ENCODE results near the gene DNAJA3.

Gene DNAJA3

GRCh38 chr16:4472880-4473279 lies 47.2 kb downstream of the DNAJA3 start:
- CTCF ChIA-PET = interaction anchor here (0.7 kb wide), 1 partner anchor 19 kb away, joined by 3 read pairs; no protein-coding TSS in a partner anchor
- TF ChIP-seq TARDBP (IDR thresholded peaks at IDR 0.05) = no peak
- TF ChIP-seq SUZ12 (IDR thresholded peaks at IDR 0.05) = no peak
- TF ChIP-seq BHLHE40 (IDR thresholded peaks at IDR 0.05; ENCODE audit: borderline replicate concordance) = no peak
- TF ChIP-seq ZNF384 (IDR thresholded peaks at IDR 0.05) = no peak
- TF ChIP-seq L3MBTL2 (conservative IDR thresholded peaks at IDR 0.05) = no peak
- TF ChIP-seq ARNT (IDR thresholded peaks at IDR 0.05) = no peak
- TF ChIP-seq LEF1 (IDR thresholded peaks at IDR 0.05; ENCODE audit: borderline replicate concordance) = no peak
- no peak for TF ChIP-seq NFRKB (IDR thresholded peaks at IDR 0.05)
- no peak for TF ChIP-seq PKNOX1 (IDR thresholded peaks at IDR 0.05)
- DNase-seq (ENCODE audit: extremely low spot score) = no peak
- POLR2A ChIA-PET = no interaction called here

- TF ChIP-seq FOXA1 (IDR thresholded peaks at IDR 0.05) (no peak), PKNOX1 (IDR thresholded peaks at IDR 0.05) (peak; percentile 29; the same call in 1 of the 2 replicates), ELF4 (IDR thresholded peaks at IDR 0.05) (peak; percentile 74), HDGF (IDR thresholded peaks at IDR 0.05; ENCODE audit: borderline replicate concordance) (no peak), FOXK2 (IDR thresholded peaks at IDR 0.05) (no peak), LEF1 (IDR thresholded peaks at IDR 0.05; ENCODE audit: borderline replicate concordance) (no peak), FOXM1 (IDR thresholded peaks at IDR 0.05; ENCODE audit: borderline replicate concordance) (no peak), SP1 (IDR thresholded peaks at IDR 0.05) (no peak), L3MBTL2 (conservative IDR thresholded peaks at IDR 0.05) (peak; percentile 85)
- DNase-seq (ENCODE audit: extremely low spot score) = peak; percentile 63
- ChIA-PET CTCF (no interaction called here), POLR2A (no interaction called here)
Observed at GRCh38 chr16:4474192-4474961, 48.7 kb downstream of the DNAJA3 start, which contains the start of gene NMRAL1. TSS of gene NMRAL1 (minus strand) at chr16:4474625. CDS start at chr16:4474132, 493 bp downstream.

GRCh38 chr16:4475880-4476788 lies 50.5 kb downstream of the DNAJA3 start, which contains the start of gene HMOX2:
TSS of gene HMOX2 (plus strand) at chr16:4476398. CDS start at chr16:4505525, 29,127 bp downstream.
- peak; percentile 95 for DNase-seq (ENCODE audit: extremely low spot score)
- ChIA-PET CTCF (interaction anchor here (0.6 to 1.3 kb wide), 3 partner anchors 12 to 15 kb away, joined by 3 to 5 read pairs (median 3); no protein-coding TSS in a partner anchor), POLR2A (interaction anchor here (0.6 to 1.5 kb wide), 8 partner anchors 8 to 420 kb away, joined by 3 to 6 read pairs (median 3); no protein-coding TSS in a partner anchor)
- TF ChIP-seq ZNF384 (IDR thresholded peaks at IDR 0.05) = no peak
- TF ChIP-seq BHLHE40 (IDR thresholded peaks at IDR 0.05; ENCODE audit: borderline replicate concordance) = no peak
- no peak for TF ChIP-seq LEF1 (IDR thresholded peaks at IDR 0.05; ENCODE audit: borderline replicate concordance)
- peak; percentile 76 for TF ChIP-seq SP1 (IDR thresholded peaks at IDR 0.05)
- TF ChIP-seq HDGF (IDR thresholded peaks at IDR 0.05; ENCODE audit: borderline replicate concordance) = no peak
- peak; percentile 76; the same call in 1 of the 2 replicates for TF ChIP-seq PKNOX1 (IDR thresholded peaks at IDR 0.05)
- no peak for TF ChIP-seq FOXA1 (IDR thresholded peaks at IDR 0.05)
- peak; percentile 96 for TF ChIP-seq L3MBTL2 (conservative IDR thresholded peaks at IDR 0.05)
- no peak for TF ChIP-seq TARDBP (IDR thresholded peaks at IDR 0.05)
- TF ChIP-seq FOXK2 (IDR thresholded peaks at IDR 0.05) = no peak
- TF ChIP-seq ELF4 (IDR thresholded peaks at IDR 0.05) = no peak; the same call in 1 of the 2 replicates
- TF ChIP-seq ARNT (IDR thresholded peaks at IDR 0.05) = no peak

- TF ChIP-seq HDGF (IDR thresholded peaks at IDR 0.05; ENCODE audit: borderline replicate concordance) = no peak
- peak; percentile 19; the same call in 1 of the 2 replicates for TF ChIP-seq PKNOX1 (IDR thresholded peaks at IDR 0.05)
- no peak for TF ChIP-seq SP1 (IDR thresholded peaks at IDR 0.05)
- no peak for TF ChIP-seq FOXK2 (IDR thresholded peaks at IDR 0.05)
- ChIA-PET POLR2A (no interaction called here), CTCF (interaction anchor here (0.6 to 0.8 kb wide), 4 partner anchors 17 to 1233 kb away, joined by 3 read pairs; partner anchors contain the start of gene CORO7)
- peak; percentile 33 for DNase-seq (ENCODE audit: extremely low spot score)
Observed at GRCh38 chr16:4477966-4478365, 52.3 kb downstream of the DNAJA3 start.

GRCh38 chr16:4481526-4481925 lies 55.9 kb downstream of the DNAJA3 start:
- ChIA-PET CTCF (interaction anchor here (0.6 kb wide), 1 partner anchor 18 kb away, joined by 4 read pairs; no protein-coding TSS in a partner anchor), POLR2A (no interaction called here)
- no peak for DNase-seq (ENCODE audit: extremely low spot score)
- no peak for TF ChIP-seq SP1 (IDR thresholded peaks at IDR 0.05)
- no peak for TF ChIP-seq FOXK2 (IDR thresholded peaks at IDR 0.05)
- TF ChIP-seq LEF1 (IDR thresholded peaks at IDR 0.05; ENCODE audit: borderline replicate concordance) = no peak
- no peak for TF ChIP-seq PKNOX1 (IDR thresholded peaks at IDR 0.05)
- no peak for TF ChIP-seq HDGF (IDR thresholded peaks at IDR 0.05; ENCODE audit: borderline replicate concordance)
- no peak for TF ChIP-seq FOXA1 (IDR thresholded peaks at IDR 0.05)
- TF ChIP-seq BHLHE40 (IDR thresholded peaks at IDR 0.05; ENCODE audit: borderline replicate concordance) = no peak
- no peak for TF ChIP-seq TARDBP (IDR thresholded peaks at IDR 0.05)
- no peak for TF ChIP-seq ZNF384 (IDR thresholded peaks at IDR 0.05)
- TF ChIP-seq CTBP1 (IDR thresholded peaks at IDR 0.05; ENCODE audit: borderline replicate concordance) = no peak
- no peak for TF ChIP-seq FOXM1 (IDR thresholded peaks at IDR 0.05; ENCODE audit: borderline replicate concordance)
- no peak for TF ChIP-seq ARNT (IDR thresholded peaks at IDR 0.05)
- TF ChIP-seq SUZ12 (IDR thresholded peaks at IDR 0.05) = no peak
- no peak for TF ChIP-seq NFRKB (IDR thresholded peaks at IDR 0.05)
- TF ChIP-seq L3MBTL2 (conservative IDR thresholded peaks at IDR 0.05) = no peak
- TF ChIP-seq ELF4 (IDR thresholded peaks at IDR 0.05) = no peak
